Measurements from ENCODE around the gene PTPN20.
"Not testable (repeated sequence)": the region's sequence is repeated elsewhere in the genome, so short reads cannot be mapped to it uniquely, and the experiment has no call there.

Gene PTPN20, protein sequence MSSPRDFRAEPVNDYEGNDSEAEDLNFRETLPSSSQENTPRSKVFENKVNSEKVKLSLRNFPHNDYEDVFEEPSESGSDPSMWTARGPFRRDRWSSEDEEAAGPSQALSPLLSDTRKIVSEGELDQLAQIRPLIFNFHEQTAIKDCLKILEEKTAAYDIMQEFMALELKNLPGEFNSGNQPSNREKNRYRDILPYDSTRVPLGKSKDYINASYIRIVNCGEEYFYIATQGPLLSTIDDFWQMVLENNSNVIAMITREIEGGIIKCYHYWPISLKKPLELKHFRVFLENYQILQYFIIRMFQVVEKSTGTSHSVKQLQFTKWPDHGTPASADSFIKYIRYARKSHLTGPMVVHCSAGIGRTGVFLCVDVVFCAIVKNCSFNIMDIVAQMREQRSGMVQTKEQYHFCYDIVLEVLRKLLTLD

DNA sequence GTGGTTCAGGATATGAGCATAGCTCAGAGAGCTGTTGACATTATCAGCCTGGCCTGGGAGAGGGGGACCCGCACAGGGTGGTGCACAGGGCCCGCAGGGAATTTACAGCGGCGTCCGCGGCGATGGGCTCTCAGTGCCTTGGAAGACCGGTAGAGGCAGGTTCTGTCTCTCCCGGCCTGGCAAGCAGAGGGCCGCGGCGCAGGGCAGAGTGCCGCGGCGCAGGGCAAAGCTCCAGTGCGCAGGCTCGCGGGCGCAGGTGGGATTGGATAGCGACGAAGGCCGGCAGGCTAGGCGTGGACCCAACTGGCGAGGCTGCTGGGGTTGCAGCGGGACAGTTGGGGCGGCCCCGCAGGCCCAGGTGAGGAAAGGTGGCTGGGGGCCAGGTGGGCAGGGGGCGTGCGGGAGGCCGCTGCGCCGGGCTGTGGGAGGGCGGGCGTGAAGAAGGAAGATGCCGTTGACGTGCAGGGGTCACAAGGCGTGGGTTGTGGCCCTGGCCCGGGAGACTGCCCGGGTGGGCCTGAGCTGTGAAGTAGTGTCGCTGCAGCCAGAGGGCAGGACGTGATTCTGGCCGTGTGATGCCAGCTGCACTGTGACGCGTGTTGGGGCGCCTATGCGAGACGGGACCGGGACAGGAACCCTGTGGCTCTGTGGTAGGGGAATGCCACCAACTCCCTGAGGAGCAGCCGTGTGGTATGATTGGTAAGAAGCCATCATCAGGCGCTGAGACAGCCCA lies at the start of gene PTPN20:
Gene PTPN20, plus strand, starts transcription at position 285 of the 733 bp plus-strand sequence. CDS start 21,072 bp downstream, outside the sequence.
- not testable (repeated sequence) for DNase-seq (ENCODE audit: low spot score)

DNA sequence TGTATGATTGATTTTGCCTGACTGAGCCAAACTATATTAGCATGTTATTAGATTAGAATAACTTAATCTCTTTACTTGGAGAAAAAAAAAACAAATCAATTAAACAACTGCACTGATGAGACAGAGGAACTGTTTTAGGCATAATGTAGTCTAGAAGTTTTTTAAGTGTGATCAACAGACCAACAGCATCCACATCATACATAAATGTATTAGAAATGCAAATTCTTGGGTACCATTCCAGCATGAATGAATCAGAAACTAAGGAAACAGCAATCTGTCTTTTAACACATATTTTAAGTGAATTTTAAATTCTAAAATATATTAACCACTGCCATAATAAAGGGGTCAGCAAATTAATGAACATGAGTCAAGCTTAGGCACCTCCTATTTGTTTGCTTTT lies 41.5 kb upstream of the PTPN20 start:
- DNase-seq (ENCODE audit: low spot score), result not testable (repeated sequence)

DNA sequence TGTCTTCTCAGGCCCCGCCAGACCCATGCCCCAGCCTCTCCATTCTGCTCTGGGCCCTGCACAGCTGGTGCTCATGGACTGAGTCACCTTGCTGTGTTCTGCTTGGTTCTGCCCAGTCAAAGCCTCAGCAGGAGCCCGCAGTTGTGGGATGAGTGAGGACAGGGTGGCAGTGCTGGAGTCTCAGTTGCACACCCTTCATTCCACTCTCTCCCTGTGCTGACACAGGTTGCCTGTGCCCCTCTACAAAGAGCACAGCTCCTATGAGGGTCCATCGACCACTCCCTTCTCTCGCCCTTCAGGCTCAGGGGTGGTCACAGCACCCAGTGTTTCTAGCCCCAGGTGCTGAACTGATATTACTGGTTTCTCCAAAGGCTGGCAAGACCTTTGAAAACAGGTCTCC lies 39.6 kb upstream of the PTPN20 start:
- DNase-seq (ENCODE audit: low spot score), result not testable (repeated sequence)

DNA sequence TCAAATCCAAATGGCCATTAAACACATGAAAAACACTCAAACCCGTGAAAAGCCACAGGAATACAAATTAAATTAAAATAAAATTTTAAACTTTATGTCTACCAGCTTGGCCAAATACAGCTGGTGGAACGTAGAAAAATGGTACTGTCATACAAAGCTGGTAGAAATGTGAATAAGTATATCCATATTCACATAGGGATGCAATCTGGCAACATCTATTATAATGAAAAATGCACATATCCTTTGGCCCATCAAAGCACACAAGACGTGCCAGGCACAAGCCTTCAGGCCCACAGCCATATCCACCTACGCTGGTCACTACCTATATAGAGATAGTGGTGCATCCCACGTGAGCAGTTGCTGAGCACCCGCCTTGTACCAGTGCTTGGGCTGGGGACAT lies 35.9 kb upstream of the PTPN20 start:
- DNase-seq (ENCODE audit: low spot score), result not testable (repeated sequence)

DNA sequence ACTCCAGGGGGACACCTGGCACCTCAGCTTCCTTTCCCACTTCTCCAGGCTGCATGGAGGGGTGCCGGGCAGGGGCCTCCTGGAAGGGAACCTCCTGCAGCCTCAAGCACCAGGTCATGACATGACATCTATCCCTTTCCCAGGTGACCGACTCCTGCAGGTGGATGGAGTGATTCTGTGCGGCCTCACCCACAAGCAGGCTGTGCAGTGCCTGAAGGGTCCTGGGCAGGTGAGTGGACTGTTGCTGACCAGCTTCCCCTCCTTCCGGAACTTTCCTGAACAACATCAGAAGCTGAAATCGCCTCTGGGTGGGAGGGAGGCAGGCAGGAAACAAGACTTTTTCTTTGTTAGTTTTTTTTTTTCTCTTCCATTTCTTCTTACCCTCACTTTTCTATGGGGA lies 34.5 kb upstream of the PTPN20 start:
- not testable (repeated sequence) for DNase-seq (ENCODE audit: low spot score)

DNA sequence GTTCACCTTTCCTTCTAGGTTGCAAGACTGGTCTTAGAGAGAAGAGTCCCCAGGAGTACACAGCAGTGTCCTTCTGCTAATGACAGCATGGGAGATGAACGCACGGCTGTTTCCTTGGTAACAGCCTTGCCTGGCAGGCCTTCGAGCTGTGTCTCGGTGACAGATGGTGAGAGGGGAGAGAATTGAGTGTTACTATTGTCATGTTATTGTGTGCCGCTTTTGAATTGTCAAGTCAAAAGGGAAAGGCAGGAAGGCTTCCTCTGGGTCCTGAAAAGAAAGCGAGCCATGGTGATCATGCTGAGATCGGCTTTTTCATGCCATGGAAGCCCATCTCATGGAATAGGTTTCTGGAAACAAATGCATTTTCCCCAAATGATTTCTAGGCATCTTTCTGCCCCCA lies 32.5 kb upstream of the PTPN20 start:
- DNase-seq (ENCODE audit: low spot score), result not testable (repeated sequence)

DNA sequence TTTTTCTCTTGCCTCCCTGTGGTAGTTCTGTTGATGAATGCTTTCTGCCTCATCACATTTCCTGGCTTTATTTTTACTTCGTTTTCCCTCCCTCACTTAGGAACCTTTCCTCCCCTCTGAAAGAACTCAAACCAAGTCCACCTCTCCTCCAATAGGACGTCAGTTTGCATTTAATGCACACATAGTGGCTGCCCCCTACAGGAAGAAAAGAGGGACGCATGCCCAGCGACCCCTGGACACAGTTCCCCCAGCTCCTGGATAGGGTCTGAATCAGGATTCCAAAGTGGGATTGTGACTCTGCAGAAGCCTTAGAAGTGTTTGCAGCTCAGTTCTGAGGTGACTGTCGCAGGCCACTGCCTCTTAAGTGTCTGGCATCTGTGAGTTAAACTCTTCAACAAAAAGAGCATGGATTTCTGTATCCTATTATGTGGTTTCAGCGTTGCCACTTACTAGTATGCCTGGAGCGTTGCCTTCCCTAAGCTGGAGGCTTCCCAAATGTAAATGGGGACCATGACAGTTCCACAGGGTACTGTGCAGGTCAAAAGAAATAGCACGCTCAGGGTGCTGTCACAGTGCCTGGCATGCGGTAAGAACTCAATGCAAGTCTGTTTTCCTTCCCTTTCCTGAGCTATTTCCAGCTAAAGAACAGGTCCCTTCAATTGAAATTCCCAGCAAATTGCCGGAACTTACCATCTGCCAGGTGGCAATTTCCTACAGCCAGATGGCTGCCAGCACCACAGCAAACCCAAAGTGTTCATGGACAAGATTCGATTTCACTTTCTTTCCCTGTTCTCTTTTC lies 20.2 kb upstream of the PTPN20 start:
- DNase-seq (ENCODE audit: low spot score), result not testable (repeated sequence)

DNA sequence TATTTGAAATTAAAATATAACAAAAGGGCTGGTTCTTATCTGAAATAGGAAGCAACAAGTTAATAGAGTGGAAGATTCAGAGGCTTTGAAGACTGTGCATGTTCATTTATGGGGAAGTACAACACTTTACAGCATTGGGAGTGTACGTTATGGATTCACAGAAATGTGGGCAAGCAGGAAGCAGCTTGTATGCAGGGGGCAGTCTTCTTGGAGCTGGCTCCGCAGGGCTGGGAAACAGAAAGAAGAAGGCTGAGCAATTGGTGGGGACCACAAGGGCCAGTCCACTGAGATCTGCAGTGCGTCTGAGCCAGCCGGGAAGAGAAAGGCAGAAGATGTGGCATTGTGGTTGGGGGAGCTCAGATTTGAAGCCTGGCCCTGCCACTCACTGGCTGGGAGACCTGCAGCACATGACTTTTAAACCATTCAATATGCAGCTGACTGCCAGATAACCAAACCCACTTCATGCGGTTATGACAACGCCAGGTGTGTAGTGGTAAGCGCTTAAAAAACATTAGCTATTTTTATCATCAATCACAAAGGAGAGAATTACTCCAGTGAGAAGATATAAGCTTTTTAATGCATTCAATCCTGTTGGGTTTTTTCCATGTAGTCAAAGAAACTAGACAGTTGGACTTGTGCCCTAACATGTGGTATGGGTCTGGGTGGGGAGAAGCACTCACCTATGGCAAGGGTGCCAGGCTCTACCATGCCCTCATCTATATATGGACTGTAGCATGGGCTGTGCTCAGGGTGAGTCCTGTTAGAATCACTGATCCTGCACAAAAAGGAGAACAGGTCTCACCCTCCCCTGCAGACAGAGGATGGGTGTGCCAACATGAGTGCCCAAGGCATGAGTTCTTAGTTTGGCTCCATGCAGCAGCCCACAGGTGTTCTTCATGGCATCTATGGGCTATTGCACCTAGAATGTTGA lies 14.2 kb upstream of the PTPN20 start:
- DNase-seq (ENCODE audit: low spot score), result not testable (repeated sequence)

DNA sequence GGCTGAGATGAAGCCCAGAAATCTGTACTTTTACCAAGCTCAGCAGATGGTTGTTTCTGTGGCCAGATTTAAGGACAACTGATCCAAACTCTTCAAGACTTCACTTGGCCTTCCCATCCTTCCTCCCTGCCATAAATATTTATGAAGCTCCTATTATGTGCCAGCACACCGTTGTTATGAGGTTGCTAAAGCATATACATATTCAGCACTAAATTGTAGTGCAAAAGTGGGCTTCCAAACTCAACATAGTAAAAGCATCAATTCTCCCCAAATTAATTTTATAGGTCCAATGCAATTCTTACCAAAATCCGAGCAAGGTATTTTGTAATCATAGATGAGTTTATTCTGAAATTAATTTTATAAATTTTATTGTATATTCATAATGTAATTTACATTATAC lies 10.0 kb upstream of the PTPN20 start:
- not testable (repeated sequence) for DNase-seq (ENCODE audit: low spot score)

DNA sequence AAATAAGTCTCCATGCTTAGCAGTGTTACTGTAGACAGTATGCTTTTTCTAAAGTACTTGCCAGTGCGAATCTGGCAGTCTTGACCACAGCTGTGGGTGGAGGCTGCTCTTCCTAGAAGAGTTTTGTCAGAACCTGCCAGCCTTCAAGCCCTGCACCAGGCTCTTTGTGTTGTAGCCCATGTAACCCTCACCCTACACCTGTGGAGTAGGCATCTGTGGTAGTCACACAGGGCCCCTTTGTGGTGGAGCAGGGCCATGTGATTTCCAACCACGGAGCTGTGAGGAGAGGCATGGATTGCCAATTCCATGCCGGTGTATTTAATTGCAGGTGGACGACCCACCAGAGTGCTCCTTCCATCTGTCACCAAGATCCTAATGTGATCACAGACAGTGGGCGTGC lies 7.4 kb upstream of the PTPN20 start:
- not testable (repeated sequence) for DNase-seq (ENCODE audit: low spot score)

DNA sequence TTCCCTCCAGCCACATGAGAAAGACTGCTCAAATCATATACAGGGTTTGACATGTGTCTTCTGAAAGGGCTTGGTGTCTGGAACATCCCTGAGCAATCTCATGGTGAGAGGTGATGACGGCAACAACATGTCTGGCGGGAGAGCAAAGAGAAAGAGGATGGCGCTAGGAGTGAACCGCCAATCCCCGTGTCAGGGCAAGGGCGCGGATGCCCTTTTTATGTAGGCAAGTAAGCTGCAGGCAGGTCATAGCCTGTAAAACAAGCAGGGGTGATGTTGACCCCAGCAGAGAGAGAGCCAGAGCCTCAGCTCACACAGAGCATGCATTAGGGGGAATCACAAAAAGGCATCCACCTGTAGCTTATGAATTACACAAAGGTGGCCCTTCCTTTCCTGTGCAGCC lies 4.9 kb upstream of the PTPN20 start:
- DNase-seq (ENCODE audit: low spot score), result not testable (repeated sequence)

DNA sequence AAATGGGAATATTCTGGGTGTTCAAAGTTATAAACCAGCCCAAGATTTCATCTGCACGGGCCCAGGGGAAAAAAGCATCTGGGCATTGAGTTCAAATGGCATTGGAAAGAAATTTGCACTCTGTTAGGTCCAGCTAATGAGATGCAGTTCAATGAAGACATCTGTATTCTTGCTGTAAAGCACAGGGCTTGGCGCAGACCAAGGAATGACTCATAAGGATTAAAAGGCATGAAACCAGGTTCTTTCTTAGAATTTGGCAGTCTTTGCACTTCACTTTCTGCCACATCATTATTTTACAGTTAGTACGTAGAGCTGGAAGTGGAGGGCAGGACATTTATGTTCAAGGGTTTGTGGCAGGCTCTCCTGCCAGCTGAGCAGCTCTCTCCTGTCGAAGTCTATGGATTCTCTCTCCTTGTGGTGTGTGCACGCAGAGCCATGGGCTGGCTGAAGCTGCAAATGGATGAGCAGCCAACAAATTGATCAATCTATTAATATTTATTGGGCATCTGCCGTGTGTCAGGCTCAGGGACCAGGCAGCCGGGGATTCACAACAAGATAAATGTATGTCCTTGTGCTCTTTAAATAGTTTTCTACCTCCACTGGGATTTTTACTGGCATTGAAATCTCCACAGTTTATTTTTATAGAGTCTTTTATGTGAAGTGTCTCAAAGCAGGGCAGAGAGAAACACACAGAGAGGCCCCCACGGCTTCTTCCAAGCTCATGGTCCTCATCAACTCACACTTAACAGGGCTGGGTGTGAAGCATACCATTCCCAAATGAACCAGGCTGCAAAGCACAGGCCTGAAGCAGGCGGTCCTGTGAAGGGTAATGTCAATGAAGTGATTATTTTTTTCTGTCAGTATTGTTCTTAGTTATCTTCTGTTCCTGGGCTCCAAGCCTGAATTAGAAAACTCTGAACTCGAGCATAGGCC lies 3.8 kb upstream of the PTPN20 start:
- not testable (repeated sequence) for DNase-seq (ENCODE audit: low spot score)

DNA sequence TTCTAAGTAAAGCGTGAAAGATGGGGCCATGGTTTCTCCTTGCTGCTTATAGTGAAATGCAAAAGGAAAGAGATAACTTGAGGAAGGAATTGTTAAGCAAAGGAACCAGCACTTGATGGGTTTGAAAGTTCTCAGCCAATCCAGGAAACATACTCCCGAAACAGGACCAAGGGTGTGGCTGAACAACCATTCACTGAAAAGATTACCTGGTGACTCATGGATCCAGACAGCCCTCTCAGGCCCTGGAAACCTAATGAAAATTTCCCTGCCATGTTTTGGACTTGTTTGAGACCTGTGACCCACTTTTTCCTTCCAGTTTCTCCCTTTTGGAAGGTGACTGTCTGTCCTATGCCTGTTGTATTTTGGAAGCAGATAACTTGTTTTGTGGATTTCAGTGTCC lies 11.3 kb downstream of the PTPN20 start:
- DNase-seq (ENCODE audit: low spot score), result not testable (repeated sequence)

DNA sequence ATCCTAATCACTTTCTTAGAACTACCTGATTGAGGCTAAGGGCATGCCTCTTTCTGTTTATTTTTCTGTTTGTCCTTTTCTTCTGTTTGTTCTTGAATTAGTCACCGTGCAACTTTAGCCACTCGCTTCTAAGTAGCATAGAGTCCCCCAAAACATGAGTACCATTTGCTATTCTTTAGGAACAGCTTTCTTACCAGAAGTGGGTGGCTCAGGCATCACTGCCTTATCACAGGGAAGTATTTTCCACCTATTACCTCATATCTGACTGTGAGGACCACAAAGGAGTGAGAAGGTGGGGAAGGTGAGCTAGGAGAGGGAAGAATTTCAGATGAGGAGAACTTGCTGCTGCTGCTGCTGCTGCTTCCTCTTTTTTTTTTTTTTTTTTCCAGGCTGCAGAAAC lies 13.9 kb downstream of the PTPN20 start:
- DNase-seq (ENCODE audit: low spot score), result not testable (repeated sequence)

DNA sequence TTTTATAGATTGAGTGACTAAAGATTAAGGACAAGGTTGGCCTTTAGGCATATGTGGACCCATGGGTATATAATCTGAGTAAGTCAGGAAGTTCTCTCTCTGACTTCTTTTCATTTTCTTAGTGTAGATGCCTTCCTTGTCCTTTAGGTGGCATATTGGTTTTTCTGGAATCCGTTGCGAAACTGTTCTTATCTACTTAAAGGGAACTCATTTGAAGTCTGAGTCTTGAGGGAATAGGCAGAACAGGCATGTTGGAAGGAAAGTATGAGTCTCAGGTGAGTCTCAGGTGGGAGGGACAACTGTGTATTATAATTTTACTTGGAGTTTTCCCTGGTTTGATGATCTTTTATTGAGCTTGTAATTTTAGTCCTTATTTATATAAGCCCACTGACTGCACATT lies 14.6 kb downstream of the PTPN20 start:
- not testable (repeated sequence) for DNase-seq (ENCODE audit: low spot score)

DNA sequence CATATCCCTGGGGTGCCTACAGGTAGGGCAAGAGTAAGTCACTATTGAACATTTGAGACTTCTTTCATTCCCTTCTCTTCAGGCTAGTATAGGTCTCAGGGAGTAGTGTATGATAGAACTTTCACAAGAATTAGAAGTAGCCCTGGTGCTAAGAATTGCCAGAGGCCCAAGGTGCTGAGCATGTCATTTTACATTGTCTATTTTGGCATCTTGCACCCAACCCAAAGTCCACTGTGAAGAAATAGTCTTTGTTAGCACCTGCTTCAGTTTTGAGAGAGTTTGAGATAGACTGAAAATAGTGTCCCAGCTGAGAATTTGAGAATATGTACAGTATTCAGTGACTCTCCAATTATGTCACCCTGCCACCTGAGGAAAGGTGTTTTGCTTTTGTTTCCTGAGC lies 17.6 kb downstream of the PTPN20 start:
- not testable (repeated sequence) for DNase-seq (ENCODE audit: low spot score)

DNA sequence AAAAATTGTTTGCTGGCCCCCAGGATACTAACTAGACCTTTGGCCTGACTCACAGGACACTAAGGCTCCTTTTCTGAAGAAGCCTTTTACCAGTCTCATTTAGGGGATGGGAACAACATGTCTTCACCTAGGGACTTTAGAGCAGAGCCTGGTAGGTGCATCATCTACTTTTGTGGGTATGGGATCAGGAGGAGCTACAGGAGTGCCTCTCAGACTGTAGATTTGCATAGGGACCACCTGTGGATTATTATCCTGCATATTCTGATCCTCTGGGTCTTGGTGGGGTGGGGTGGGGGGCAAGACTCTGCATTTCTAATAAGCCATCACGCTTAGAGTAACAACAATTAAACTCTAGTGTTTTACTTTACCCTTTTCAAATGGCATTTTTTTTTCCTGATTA lies 21.2 kb downstream of the PTPN20 start:
- not testable (repeated sequence) for DNase-seq (ENCODE audit: low spot score)

DNA sequence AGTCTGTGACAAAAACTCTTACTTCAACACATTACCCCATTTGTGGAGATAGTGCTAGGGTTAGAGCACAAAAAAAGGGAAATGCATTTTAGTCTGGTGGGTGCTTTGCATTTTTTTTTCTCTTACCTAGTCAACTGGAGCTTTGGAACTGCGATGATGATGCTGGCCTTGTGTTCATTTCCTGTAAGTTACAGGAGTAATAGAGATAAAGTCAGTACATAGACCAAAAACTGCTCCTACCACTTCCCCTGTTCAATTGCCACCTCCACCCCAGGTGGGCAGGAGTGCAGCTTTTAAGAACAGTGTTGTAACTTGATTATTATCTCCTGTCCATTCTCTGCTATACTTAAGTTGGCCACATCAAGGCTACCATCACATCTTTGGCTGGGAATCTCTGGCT lies 29.9 kb downstream of the PTPN20 start:
- not testable (repeated sequence) for DNase-seq (ENCODE audit: low spot score)

DNA sequence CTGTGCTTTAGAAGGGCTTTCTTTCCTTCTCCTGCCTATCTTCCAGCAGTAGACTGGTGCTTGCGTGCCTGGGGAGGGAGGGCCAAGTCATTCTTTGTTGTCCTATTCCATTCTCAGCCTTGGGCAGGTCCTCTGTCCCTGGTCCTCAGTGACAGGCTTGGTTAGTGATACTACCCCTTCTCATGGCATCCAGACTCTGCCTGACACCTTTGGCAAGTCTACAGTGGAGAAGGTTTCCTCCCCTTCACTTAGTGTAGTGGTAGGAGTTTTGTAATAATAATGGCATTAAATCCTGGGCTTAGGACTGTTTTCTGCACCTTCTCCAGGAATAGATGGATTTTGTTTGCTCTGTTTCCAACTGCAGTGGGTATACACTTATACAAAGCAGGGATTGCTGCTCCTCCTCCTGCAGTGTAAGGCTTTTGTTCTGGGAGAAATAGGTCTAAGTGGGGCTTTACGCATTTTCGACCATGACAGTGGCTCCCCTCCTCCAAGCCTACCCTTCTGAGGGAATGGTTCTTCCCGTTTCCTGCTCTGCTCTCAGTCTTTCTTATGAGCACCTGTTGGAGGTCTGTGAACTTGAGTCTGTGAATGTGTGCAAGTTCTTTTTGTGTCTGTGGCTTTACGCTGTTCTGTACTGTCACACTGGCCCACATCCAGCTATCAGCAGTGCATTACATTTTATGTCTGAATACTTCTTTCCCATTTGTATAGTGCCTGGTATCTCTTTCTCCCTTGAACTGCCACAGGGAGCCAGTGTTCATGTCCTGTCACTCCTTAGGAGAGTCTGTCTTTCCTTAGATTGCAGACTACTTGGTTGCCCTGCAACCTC lies 37.7 kb downstream of the PTPN20 start:
- DNase-seq (ENCODE audit: low spot score), result not testable (repeated sequence)

Data from CD4-positive, alpha-beta T cell treated with Interleukin-15 for 4 hours (primary cell).